C4-2B (cell line): Measurements from ENCODE around the gene CTSL.

Experiments used
- ZFX ChIP-seq: fragments of 450-650 bp; IDR thresholded peaks from 2 replicates; pipeline ENCODE4 v1.6.1; 2017
- TF ChIP-seq, protein P1 (sequence below): fragments of 450-650 bp; conservative IDR thresholded peaks from 2 replicates; pipeline ENCODE4 v1.5.1; 2017; ENCODE audit warnings: mild to moderate bottlenecking

GRCh38 chr9:87732756-87733155 is 6.8 kb downstream of the CTSL start:
- TF ChIP-seq, protein P1, sequence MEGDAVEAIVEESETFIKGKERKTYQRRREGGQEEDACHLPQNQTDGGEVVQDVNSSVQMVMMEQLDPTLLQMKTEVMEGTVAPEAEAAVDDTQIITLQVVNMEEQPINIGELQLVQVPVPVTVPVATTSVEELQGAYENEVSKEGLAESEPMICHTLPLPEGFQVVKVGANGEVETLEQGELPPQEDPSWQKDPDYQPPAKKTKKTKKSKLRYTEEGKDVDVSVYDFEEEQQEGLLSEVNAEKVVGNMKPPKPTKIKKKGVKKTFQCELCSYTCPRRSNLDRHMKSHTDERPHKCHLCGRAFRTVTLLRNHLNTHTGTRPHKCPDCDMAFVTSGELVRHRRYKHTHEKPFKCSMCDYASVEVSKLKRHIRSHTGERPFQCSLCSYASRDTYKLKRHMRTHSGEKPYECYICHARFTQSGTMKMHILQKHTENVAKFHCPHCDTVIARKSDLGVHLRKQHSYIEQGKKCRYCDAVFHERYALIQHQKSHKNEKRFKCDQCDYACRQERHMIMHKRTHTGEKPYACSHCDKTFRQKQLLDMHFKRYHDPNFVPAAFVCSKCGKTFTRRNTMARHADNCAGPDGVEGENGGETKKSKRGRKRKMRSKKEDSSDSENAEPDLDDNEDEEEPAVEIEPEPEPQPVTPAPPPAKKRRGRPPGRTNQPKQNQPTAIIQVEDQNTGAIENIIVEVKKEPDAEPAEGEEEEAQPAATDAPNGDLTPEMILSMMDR: no peak
- no peak for TF ChIP-seq ZFX
